ENCODE measurements around the gene KBTBD2.

DNA sequence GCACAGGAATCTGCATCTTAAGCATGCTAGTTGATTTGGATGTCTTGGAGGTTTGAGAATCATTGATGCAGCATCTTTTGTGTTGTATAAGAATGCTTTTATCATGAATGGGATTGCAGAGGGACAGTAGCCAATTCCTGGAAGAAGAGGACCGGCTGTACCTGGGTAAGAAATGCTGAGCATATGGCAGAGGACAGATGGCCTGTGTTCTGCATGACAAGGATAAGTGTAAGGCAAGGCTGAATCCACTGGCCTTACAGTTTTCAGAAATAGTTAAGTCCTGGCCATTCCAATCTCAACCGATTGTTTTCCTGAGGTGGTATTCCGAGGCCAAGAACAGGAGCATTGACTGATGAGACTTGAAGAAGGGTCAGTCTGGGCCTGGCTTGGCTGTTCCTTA, 24.4 kb upstream of the KBTBD2 start:
- TF ChIP-seq, protein P1, sequence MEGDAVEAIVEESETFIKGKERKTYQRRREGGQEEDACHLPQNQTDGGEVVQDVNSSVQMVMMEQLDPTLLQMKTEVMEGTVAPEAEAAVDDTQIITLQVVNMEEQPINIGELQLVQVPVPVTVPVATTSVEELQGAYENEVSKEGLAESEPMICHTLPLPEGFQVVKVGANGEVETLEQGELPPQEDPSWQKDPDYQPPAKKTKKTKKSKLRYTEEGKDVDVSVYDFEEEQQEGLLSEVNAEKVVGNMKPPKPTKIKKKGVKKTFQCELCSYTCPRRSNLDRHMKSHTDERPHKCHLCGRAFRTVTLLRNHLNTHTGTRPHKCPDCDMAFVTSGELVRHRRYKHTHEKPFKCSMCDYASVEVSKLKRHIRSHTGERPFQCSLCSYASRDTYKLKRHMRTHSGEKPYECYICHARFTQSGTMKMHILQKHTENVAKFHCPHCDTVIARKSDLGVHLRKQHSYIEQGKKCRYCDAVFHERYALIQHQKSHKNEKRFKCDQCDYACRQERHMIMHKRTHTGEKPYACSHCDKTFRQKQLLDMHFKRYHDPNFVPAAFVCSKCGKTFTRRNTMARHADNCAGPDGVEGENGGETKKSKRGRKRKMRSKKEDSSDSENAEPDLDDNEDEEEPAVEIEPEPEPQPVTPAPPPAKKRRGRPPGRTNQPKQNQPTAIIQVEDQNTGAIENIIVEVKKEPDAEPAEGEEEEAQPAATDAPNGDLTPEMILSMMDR (IDR thresholded peaks at IDR 0.05; ENCODE audit: borderline replicate concordance, extremely low read depth, low read length, poor library complexity, severe bottlenecking): no peak
- no peak for TF ChIP-seq EZH2 (IDR thresholded peaks at IDR 0.05; ENCODE audit: borderline replicate concordance, low read depth, low read length, severe bottlenecking)
